GM12892 (cell line): Measurements from ENCODE around the gene SMIM23.

Experiments
- POLR2A ChIP-seq: IDR thresholded peaks from 2 replicates; pipeline ENCODE4 v1.6.1; 2011; ENCODE audit warnings: low read depth, low read length, control low read depth
- TAF1 ChIP-seq: IDR thresholded peaks from 2 replicates; pipeline ENCODE4 v1.6.1; 2011; ENCODE audit warnings: low read depth, mild to moderate bottlenecking, control low read depth, low read length, borderline replicate concordance

- no peak for TF ChIP-seq POLR2A
- no peak for TF ChIP-seq TAF1
Measured at GRCh38 chr5:171835066-171835465, 49.4 kb downstream of the SMIM23 start.
